ENCODE results near the gene GLT8D1. TPM values are rescaled to one million over a fixed set of nuclear protein-coding genes. Genes with fewer than 3 reads are reported as not detected.

GLT8D1 gene
- total RNA-seq, 4 donors from 2014 or later = 7.9 to 141 (median 48.9) TPM

DNA sequence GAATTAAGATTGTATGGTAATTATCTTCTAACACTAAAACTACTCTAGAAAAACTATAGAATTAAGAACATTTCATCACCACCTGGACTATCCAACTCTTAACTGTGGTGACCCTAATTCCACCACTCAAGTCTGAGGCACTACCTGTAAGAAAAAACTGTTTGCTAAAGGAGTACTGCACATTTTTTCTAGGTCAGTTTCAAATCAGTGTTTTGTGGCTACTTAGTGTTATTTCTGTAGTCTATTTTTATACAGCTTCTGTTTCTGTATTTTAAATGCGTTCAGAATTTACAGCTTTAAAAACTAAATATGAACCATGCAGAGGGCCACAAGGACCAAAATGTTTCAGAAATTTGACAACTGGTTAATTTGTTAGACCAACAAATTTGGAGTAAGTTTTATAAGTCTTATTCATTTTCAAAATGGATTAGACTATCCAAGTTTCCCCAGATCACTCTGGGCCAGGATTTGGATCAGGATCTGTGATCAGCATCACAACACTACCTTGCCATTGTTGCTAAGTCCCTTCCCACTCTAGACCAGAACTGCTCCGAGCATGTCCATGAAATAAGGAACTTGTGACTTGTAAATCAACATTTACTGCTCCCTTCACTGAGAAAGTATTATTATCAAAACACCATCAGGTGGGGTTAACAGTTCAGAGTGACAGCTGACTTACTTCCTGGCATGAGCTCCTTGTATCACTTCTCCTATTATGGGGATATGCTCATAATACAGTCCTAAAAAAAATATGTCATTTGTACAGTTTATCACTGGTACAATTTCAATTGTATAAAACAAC is 8.6 kb downstream of the GLT8D1 start:
- Histone ChIP-seq H3K4me1 (no peaks in the 10 kb centered on the region), H3K27ac (no peak overlapping the region), H3K9me3 (no peaks in the 10 kb centered on the region), H3K4me3 (no peak overlapping the region), H3K36me3 (no peaks in the 10 kb centered on the region), H3K27me3 (no peaks in the 10 kb centered on the region)
- intact Hi-C loops (cut with DNase I; ENCODE audit: low total_unique reads) = no loop called here
- no peak for TF ChIP-seq POLR2A (IDR thresholded peaks at IDR 0.05)
- TF ChIP-seq, protein P1, sequence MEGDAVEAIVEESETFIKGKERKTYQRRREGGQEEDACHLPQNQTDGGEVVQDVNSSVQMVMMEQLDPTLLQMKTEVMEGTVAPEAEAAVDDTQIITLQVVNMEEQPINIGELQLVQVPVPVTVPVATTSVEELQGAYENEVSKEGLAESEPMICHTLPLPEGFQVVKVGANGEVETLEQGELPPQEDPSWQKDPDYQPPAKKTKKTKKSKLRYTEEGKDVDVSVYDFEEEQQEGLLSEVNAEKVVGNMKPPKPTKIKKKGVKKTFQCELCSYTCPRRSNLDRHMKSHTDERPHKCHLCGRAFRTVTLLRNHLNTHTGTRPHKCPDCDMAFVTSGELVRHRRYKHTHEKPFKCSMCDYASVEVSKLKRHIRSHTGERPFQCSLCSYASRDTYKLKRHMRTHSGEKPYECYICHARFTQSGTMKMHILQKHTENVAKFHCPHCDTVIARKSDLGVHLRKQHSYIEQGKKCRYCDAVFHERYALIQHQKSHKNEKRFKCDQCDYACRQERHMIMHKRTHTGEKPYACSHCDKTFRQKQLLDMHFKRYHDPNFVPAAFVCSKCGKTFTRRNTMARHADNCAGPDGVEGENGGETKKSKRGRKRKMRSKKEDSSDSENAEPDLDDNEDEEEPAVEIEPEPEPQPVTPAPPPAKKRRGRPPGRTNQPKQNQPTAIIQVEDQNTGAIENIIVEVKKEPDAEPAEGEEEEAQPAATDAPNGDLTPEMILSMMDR (IDR thresholded peaks at IDR 0.05) = no peak
- DNase-seq = no peak

DNA sequence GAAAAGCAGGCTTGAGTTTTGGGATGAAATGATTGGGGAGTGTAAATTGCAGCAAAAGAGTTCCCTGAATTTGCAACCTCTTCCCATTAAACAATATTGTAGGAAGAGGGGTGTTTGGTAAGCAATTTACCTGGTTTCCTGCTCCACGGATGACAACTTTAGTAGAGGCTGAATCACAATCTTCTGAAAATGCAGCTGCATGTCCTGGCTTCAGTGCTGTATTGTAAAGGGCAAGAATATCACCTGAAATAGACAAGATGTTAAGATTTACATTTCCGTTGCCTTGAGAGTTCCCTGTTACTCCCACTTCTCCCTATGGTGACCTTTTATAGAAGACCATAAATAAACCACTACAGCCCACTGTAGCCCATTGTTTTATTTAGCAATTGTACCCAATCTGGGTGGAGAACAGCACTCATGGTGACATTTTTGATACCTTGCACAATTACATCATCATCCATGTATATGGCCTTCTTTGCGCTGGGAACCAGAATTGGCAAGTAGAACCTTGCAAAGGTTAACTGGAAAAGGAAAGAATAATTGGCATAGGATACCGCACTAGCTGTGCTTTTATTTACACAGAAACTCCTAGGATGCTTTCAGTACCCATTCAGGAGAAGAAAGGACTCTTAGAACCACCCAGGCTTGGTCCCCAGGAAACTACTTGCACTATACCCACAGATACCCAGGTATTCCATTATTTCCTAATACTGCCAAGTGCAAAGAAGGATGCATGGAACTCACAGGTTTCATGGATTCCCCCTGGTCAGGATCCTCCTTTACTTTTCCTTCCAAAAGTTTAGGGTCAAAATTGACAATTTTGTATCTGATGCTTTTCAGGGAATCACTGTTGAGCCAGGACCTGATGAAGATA is 9.6 kb downstream of the GLT8D1 start:
- Histone ChIP-seq H3K27ac (no peak overlapping the region), H3K4me3 (no peak overlapping the region), H3K9me3 (no peaks in the 10 kb centered on the region), H3K36me3 (no peaks in the 10 kb centered on the region), H3K4me1 (no peaks in the 10 kb centered on the region), H3K27me3 (no peaks in the 10 kb centered on the region)
- TF ChIP-seq POLR2A (IDR thresholded peaks at IDR 0.05) = no peak
- TF ChIP-seq, protein P1 (IDR thresholded peaks at IDR 0.05) = no peak
- no peak for DNase-seq
- intact Hi-C loops (cut with DNase I; ENCODE audit: low total_unique reads) = no loop called here

DNA sequence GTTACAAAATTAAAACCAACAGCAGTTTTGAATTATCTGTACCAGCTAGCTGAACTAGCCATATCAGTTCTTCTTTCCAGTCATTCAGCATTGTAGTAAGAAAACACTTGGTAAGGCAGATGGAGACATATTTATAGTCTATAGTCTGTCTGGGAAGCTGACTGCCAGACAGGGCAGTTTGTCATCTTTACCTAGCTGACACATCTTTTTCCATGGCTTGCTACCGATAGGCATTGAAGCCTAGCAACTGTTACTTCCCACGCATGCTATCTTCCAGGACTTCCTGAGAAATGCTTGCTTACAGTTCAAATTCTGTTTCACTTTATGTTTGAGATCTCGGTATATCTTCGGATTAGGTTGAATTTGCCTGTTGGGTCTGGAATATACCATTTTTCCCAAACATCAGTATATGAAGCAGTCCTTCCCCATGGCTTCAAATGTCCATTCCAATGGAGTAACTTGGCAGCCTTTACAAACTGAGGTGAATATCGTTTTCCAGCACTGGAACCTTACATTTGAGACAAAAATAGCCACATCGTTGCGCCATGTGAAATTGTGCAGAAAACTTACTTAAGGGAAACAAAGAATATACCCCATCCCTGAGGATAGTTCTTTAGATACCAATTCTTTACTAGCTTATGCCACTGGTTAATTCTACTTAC is 10.9 kb downstream of the GLT8D1 start:
- H3K27ac ChIP-seq = no peak overlapping the region
- intact Hi-C loops (cut with DNase I; ENCODE audit: low total_unique reads) = no loop called here
- no peaks in the 10 kb centered on the region for H3K9me3 ChIP-seq
- no peak for DNase-seq
- H3K27me3 ChIP-seq = no peaks in the 10 kb centered on the region
- H3K36me3 ChIP-seq = no peaks in the 10 kb centered on the region
- no peak for TF ChIP-seq POLR2A (IDR thresholded peaks at IDR 0.05)
- TF ChIP-seq, protein P1 (IDR thresholded peaks at IDR 0.05) = no peak
- no peaks in the 10 kb centered on the region for H3K4me1 ChIP-seq
- no peak overlapping the region for H3K4me3 ChIP-seq

DNA sequence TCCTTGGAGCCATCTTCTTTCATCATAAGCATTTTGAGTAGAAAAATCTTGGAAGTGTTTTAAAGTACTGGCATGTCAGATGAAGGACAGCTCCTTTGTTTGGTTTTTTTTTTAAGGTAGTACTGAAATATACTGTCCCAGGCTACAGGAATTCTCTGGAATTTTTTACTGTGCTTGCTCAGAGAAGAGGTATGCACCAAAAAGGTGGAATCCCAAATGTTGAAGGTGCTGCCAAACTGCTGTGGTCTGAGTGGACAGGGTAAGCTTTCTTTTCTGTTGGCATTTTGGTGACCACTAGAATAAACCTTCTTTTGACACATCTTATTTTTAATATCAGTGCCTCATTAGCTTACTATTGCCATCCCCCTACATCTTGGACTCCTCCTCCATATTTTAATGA is 12.5 kb downstream of the GLT8D1 start:
- Histone ChIP-seq H3K27ac (no peak overlapping the region), H3K4me3 (no peak overlapping the region), H3K27me3 (no peaks in the 10 kb centered on the region), H3K36me3 (no peaks in the 10 kb centered on the region), H3K9me3 (no peaks in the 10 kb centered on the region), H3K4me1 (no peaks in the 10 kb centered on the region)
- intact Hi-C loops (cut with DNase I; ENCODE audit: low total_unique reads) = no loop called here
- TF ChIP-seq POLR2A (IDR thresholded peaks at IDR 0.05) = no peak
- TF ChIP-seq, protein P1 (IDR thresholded peaks at IDR 0.05) = no peak
- DNase-seq = no peak
